Tibial artery (tissue), 4 donors: ENCODE measurements around the gene CCDC170.

Experiments used
- DNase-seq, 2 donors: peaks; one replicate each; pipeline ENCODE4 v3.0.0-alpha.2; 2019
- H3K27ac ChIP-seq, 2 donors: fragments of 200-600 bp; sonication (generic) in 1 of 2; 1 replicate in 1 of 2; 2 replicates in 1 of 2; pipeline ENCODE4 v1.5.1; 2018 to 2019; ENCODE audit warnings: mild to moderate bottlenecking in 1 of 2
- H3K27me3 ChIP-seq, 2 donors: fragments of 200-600 bp; sonication (generic) in 1 of 2; one replicate each; pipeline versions ENCODE4 v1.5.1 to v1.6.0; 2016 to 2019
- H3K36me3 ChIP-seq, 3 donors: fragments of 200-600 bp; sonication (generic) in 2 of 3; one replicate each; pipeline ENCODE4 v1.5.1; 2016 to 2019; ENCODE audit warnings: mild to moderate bottlenecking in 2 of 3
- H3K4me1 ChIP-seq, 4 donors: fragments of 200-600 bp; sonication (generic) in 2 of 4; 1 replicate in 3 of 4; 2 replicates in 1 of 4; pipeline ENCODE4 v1.5.1; 2016 to 2019
- H3K4me3 ChIP-seq, 2 donors: fragments of 200-600 bp; sonication (generic) in 1 of 2; 1 replicate in 1 of 2; 2 replicates in 1 of 2; pipeline ENCODE4 v1.5.1; 2018 to 2019; ENCODE audit warnings: mild to moderate bottlenecking in 2 of 2
- H3K9me3 ChIP-seq, 3 donors: fragments of 200-600 bp; sonication (generic) in 1 of 3; one replicate each; pipeline ENCODE4 v1.5.1; 2016 to 2019
- CTCF ChIP-seq, 2 experiments: fragments of 200-600 bp in 1 of 2; fragments of 450-650 bp in 1 of 2; IDR thresholded peaks; one replicate each; pipeline ENCODE4 v1.5.1; 2017 to 2019; ENCODE audit warnings: antibody characterized with exemption in 2 of 2, mild to moderate bottlenecking in 1 of 2, moderate library complexity in 1 of 2
- intact Hi-C: fragments of 100-400 bp; cut with DNase I; formaldehyde crosslinking; loops from one replicate; pipeline ENCODE4 v1.15.0; 2023; ENCODE audit warnings: low total_unique reads

The CCDC170 gene

GRCh38 chr6:151664390-151664789 lies 170.6 kb downstream of the CCDC170 start:
- Histone ChIP-seq H3K4me3 (no peak overlapping the region), H3K36me3 (no peaks in the 10 kb centered on the region), H3K9me3 (no peaks in the 10 kb centered on the region), H3K4me1 (peaks cover 0 to 8% (median 0%) of the 10 kb centered on the region in 4 donors), H3K27me3 (no peaks in the 10 kb centered on the region), H3K27ac (no peak overlapping the region)
- no peak for DNase-seq
- intact Hi-C loops: no loop called here
- TF ChIP-seq CTCF (IDR thresholded peaks at IDR 0.05): no peak

DNA sequence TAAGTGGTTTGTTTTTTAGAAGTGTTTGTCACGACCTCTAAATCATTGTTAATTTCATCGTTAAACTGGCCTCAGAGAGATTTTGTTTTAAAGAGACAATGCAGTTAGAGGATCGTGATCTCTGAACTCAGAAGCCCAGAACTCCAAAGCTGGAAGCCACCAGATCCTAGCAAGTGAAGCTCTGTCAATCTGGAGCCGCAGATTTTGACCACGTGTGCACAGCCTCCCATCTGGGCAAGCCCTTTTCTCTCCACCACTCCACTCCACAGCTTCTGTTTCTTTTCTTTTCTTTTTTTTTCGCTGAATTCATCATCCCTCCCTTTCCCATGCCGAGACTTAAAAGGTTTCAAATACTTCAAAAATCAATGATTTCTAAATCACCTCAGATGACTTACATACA lies 171.5 kb downstream of the CCDC170 start:
- TF ChIP-seq CTCF (IDR thresholded peaks at IDR 0.05): no peak
- no peaks in the 10 kb centered on the region for H3K36me3 ChIP-seq
- no peaks in the 10 kb centered on the region for H3K27me3 ChIP-seq
- no peak overlapping the region for H3K27ac ChIP-seq
- intact Hi-C loops: no loop called here
- peaks cover 0 to 8% (median 0%) of the 10 kb centered on the region in 4 donors for H3K4me1 ChIP-seq
- no peak for DNase-seq
- no peaks in the 10 kb centered on the region for H3K9me3 ChIP-seq
- no peak overlapping the region for H3K4me3 ChIP-seq

DNA sequence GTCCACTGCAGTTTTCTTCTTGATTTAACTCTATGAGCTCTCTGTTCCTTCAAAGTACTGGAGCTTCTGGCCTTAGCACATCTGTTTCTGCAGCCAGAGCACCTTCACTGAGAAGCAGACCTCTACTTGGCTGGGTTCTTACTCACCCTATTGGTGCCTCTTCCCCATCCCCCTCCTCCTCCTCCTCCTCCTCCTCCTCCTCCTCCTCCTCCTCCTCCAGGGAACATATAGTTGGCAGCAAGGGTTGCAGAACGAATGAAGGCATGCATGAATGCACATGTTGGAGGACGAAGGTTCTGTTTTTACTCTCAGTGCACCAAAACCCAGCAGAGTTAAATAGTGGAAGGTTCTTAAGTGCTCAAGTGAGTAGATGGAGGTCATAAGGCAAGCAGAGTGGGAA lies 172.7 kb downstream of the CCDC170 start:
- Histone ChIP-seq H3K4me3 (no peak overlapping the region), H3K9me3 (no peaks in the 10 kb centered on the region), H3K27ac (no peak overlapping the region), H3K27me3 (no peaks in the 10 kb centered on the region), H3K36me3 (no peaks in the 10 kb centered on the region), H3K4me1 (peaks cover 0 to 8% (median 0%) of the 10 kb centered on the region in 4 donors)
- no peak for DNase-seq
- intact Hi-C loops: no loop called here
- no peak for TF ChIP-seq CTCF (IDR thresholded peaks at IDR 0.05)

- Histone ChIP-seq H3K27ac (no peak overlapping the region), H3K27me3 (no peaks in the 10 kb centered on the region), H3K9me3 (no peaks in the 10 kb centered on the region), H3K4me3 (no peak overlapping the region), H3K36me3 (no peaks in the 10 kb centered on the region), H3K4me1 (peaks cover 0 to 8% (median 0%) of the 10 kb centered on the region in 4 donors)
- intact Hi-C loops: no loop called here
- DNase-seq: no peak
- no peak for TF ChIP-seq CTCF (IDR thresholded peaks at IDR 0.05)
Measured at GRCh38 chr6:151669208-151669560, 175.4 kb downstream of the CCDC170 start.

GRCh38 chr6:151670116-151670515 lies 176.3 kb downstream of the CCDC170 start:
- Histone ChIP-seq H3K9me3 (no peaks in the 10 kb centered on the region), H3K36me3 (no peaks in the 10 kb centered on the region), H3K27me3 (no peaks in the 10 kb centered on the region), H3K4me3 (no peak overlapping the region), H3K27ac (no peak overlapping the region), H3K4me1 (peaks cover 0 to 8% (median 0%) of the 10 kb centered on the region in 4 donors)
- intact Hi-C loops: no loop called here
- DNase-seq: no peak
- no peak for TF ChIP-seq CTCF (IDR thresholded peaks at IDR 0.05)
